SU-DHL-6 (cell line): ENCODE results near the gene IRF2.

Source experiments
- H2AFZ ChIP-seq: fragments of 200-600 bp; sonication (generic); 2 replicates; pipeline ENCODE4 v1.6.1; 2014; ENCODE audit warnings: low read depth, mild to moderate bottlenecking, moderate library complexity, mixed read lengths, antibody characterized with exemption, low read length; ENCODE audit not compliant: severe bottlenecking
- H3F3A ChIP-seq: fragments of 200-600 bp; shearing (Covaris generic); 2 replicates; pipeline ENCODE4 v1.6.0; 2016; ENCODE audit warnings: antibody characterized with exemption, mild to moderate bottlenecking; ENCODE audit not compliant: insufficient read depth
- H3K27ac ChIP-seq: fragments of 200-600 bp; sonication (generic); 2 replicates; pipeline ENCODE4 v1.5.1; 2016; ENCODE audit warnings: low read depth, mild to moderate bottlenecking, low read length, moderate library complexity, mixed read lengths
- H3K27me3 ChIP-seq: fragments of 200-600 bp; sonication (generic), shearing (Covaris generic); 2 replicates; pipeline ENCODE4 v1.6.0; 2014; ENCODE audit warnings: mild to moderate bottlenecking, low read length
- H3K36me3 ChIP-seq: fragments of 200-600 bp; sonication (generic); 2 replicates; pipeline ENCODE4 v1.6.1; 2014; ENCODE audit warnings: mild to moderate bottlenecking, low read length, mixed read lengths
- H3K4me2 ChIP-seq: fragments of 300-600, 200-600 bp; shearing (Covaris generic), sonication (generic); 2 replicates; pipeline ENCODE4 v1.6.0; 2014; ENCODE audit warnings: low read length, low read depth, mild to moderate bottlenecking; ENCODE audit not compliant: poor library complexity, severe bottlenecking
- H3K4me3 ChIP-seq: fragments of 200-600 bp; sonication (generic); 2 replicates; pipeline ENCODE4 v1.5.1; 2014; ENCODE audit warnings: antibody characterized with exemption, low read length, mild to moderate bottlenecking, mixed read lengths; ENCODE audit not compliant: insufficient read depth, poor library complexity, severe bottlenecking
- H3K79me2 ChIP-seq: fragments of 200-600 bp; sonication (generic); 2 replicates; pipeline ENCODE4 v1.6.1; 2014; ENCODE audit warnings: mild to moderate bottlenecking, low read length, moderate library complexity; ENCODE audit not compliant: insufficient read depth
- H3K9ac ChIP-seq: fragments of 200-600 bp; sonication (generic); 2 replicates; pipeline ENCODE4 v1.7.0; 2014; ENCODE audit warnings: mild to moderate bottlenecking, low read length
- H3K9me2 ChIP-seq: fragments of 200-600 bp; sonication (generic); replicated peaks from 2 replicates; pipeline ENCODE4 v1.6.1; 2014; ENCODE audit warnings: low read length; ENCODE audit not compliant: insufficient read depth
- H3K9me3 ChIP-seq: fragments of 200-600 bp; sonication (generic); 2 replicates; pipeline ENCODE4 v1.6.1; 2014; ENCODE audit warnings: low read length, mixed read lengths; ENCODE audit not compliant: insufficient read depth
- H4K20me1 ChIP-seq: fragments of 200-600 bp; sonication (generic); 2 replicates; pipeline ENCODE4 v1.6.1; 2014; ENCODE audit warnings: low read depth, mild to moderate bottlenecking, antibody characterized with exemption, low read length, moderate library complexity, mixed read lengths
- CTCF ChIP-seq: fragments of 200-600 bp; sonication (generic); IDR thresholded peaks from one replicate; pipeline ENCODE4 v1.5.1; 2017; ENCODE audit warnings: antibody characterized with exemption, mild to moderate bottlenecking, low read length, moderate library complexity; ENCODE audit not compliant: insufficient read depth, poor library complexity, severe bottlenecking
- EZH2phosphoT487 ChIP-seq: fragments of 200-600 bp; sonication (generic), shearing (Covaris generic); conservative IDR thresholded peaks from 2 replicates; pipeline ENCODE4 v1.6.1; 2018; ENCODE audit warnings: mild to moderate bottlenecking, antibody characterized with exemption, low read length, moderate library complexity, mixed read lengths

Gene IRF2

GRCh38 chr4:184401397-184402171 lies 72.8 kb downstream of the IRF2 start:
- H3K4me3 ChIP-seq: no peak overlapping the region
- no peak overlapping the region for H3K4me2 ChIP-seq
- no peaks in the 10 kb centered on the region for H3K27me3 ChIP-seq
- H2AFZ ChIP-seq: no peak overlapping the region
- no peak overlapping the region for H3K27ac ChIP-seq
- TF ChIP-seq EZH2phosphoT487: no peak
- TF ChIP-seq CTCF: no peak
- no peaks in the 10 kb centered on the region for H3F3A ChIP-seq
- no peaks in the 10 kb centered on the region for H3K9me2 ChIP-seq
- H3K79me2 ChIP-seq: no peaks in the 10 kb centered on the region
- no peak overlapping the region for H3K9ac ChIP-seq
- H3K9me3 ChIP-seq: no peaks in the 10 kb centered on the region
- H3K36me3 ChIP-seq: peaks cover 7% of the 10 kb centered on the region; the same call in 1 of the 2 replicates
- H4K20me1 ChIP-seq: no peaks in the 10 kb centered on the region

GRCh38 chr4:184400891-184401290 lies 73.5 kb downstream of the IRF2 start:
- Histone ChIP-seq H3K36me3 (peaks cover 7% of the 10 kb centered on the region; the same call in 1 of the 2 replicates), H3K27me3 (no peaks in the 10 kb centered on the region), H4K20me1 (no peaks in the 10 kb centered on the region), H3F3A (no peaks in the 10 kb centered on the region; the same call in 1 of the 2 replicates), H3K9ac (no peak overlapping the region), H3K9me3 (no peaks in the 10 kb centered on the region), H3K9me2 (no peaks in the 10 kb centered on the region), H2AFZ (no peak overlapping the region), H3K4me3 (no peak overlapping the region), H3K79me2 (no peaks in the 10 kb centered on the region), H3K27ac (no peak overlapping the region), H3K4me2 (no peak overlapping the region)
- TF ChIP-seq CTCF: no peak
- TF ChIP-seq EZH2phosphoT487: no peak

- Histone ChIP-seq H3K9ac (no peak overlapping the region), H3K27ac (no peak overlapping the region)
Measured at GRCh38 chr4:184400375-184400870, 73.9 kb downstream of the IRF2 start.

More at GRCh38 chr4:184400375-184400870, 73.9 kb downstream of the IRF2 start:
- Histone ChIP-seq H3K27me3 (no peaks in the 10 kb centered on the region), H2AFZ (no peak overlapping the region), H3K9me2 (no peaks in the 10 kb centered on the region), H4K20me1 (no peaks in the 10 kb centered on the region), H3K36me3 (peaks cover 7% of the 10 kb centered on the region; the same call in 1 of the 2 replicates), H3K9me3 (no peaks in the 10 kb centered on the region), H3K4me3 (no peak overlapping the region), H3F3A (no peaks in the 10 kb centered on the region; the same call in 1 of the 2 replicates), H3K4me2 (no peak overlapping the region), H3K79me2 (no peaks in the 10 kb centered on the region)
- TF ChIP-seq CTCF: no peak
- no peak for TF ChIP-seq EZH2phosphoT487
